Brain microvascular endothelial cell (primary cell): ENCODE measurements around the gene SNX8.

Experiments used
- DNase-seq: peaks from one replicate; pipeline ENCODE4 v3.0.0-alpha.2; 2020
- H3K27ac ChIP-seq: fragments of 250-450 bp; sonication (Bioruptor Pico); 2 replicates; pipeline ENCODE4 v1.5.1; 2020; ENCODE audit warnings: mild to moderate bottlenecking, moderate library complexity
- H3K27me3 ChIP-seq: fragments of 250-450 bp; sonication (Bioruptor Pico); replicated peaks from 2 replicates; pipeline ENCODE4 v1.5.1; 2020; ENCODE audit warnings: mild to moderate bottlenecking
- H3K36me3 ChIP-seq: fragments of 250-450 bp; sonication (Bioruptor Pico); replicated peaks from 2 replicates; pipeline ENCODE4 v1.5.1; 2020; ENCODE audit warnings: mild to moderate bottlenecking
- H3K4me3 ChIP-seq: 2 replicates; pipeline ENCODE4 v1.5.1; 2011; ENCODE audit warnings: low read depth, mild to moderate bottlenecking, control low read depth, low read length, moderate library complexity
- CTCF ChIP-seq: IDR thresholded peaks from 2 replicates; pipeline ENCODE4 v1.5.1; 2011; ENCODE audit warnings: low read depth, mild to moderate bottlenecking, moderate library complexity, low read length, control low read depth, inconsistent platforms; ENCODE audit errors: missing control alignments
- in situ Hi-C: cut with HindIII; loops from 2 replicates; pipeline ENCODE4 v1.10.0; 2017; ENCODE audit warnings: low sequenced_read_pairs, low pct_ligation_motif_present

The SNX8 gene

GRCh38 chr7:2204446-2204845, 109.8 kb downstream of the SNX8 start:
- no peak overlapping the region for H3K4me3 ChIP-seq
- H3K27ac ChIP-seq: no peak overlapping the region
- in situ Hi-C loops: no loop called here
- peaks cover 7% of the 10 kb centered on the region for H3K36me3 ChIP-seq
- DNase-seq: no peak
- no peak for TF ChIP-seq CTCF
- H3K27me3 ChIP-seq: no peaks in the 10 kb centered on the region

- H3K36me3 ChIP-seq: peaks cover 7% of the 10 kb centered on the region
- no peaks in the 10 kb centered on the region for H3K27me3 ChIP-seq
- no peak for TF ChIP-seq CTCF
- H3K4me3 ChIP-seq: no peak overlapping the region
- DNase-seq: no peak
- no peak overlapping the region for H3K27ac ChIP-seq
- in situ Hi-C loops: no loop called here
Measured at GRCh38 chr7:2203766-2204300, 110.4 kb downstream of the SNX8 start.

- TF ChIP-seq CTCF: peak; percentile 15
- Histone ChIP-seq H3K27ac (no peak overlapping the region), H3K27me3 (no peaks in the 10 kb centered on the region), H3K4me3 (no peak overlapping the region), H3K36me3 (peaks cover 7% of the 10 kb centered on the region)
- no peak for DNase-seq
- in situ Hi-C loops: no loop called here
Measured at GRCh38 chr7:2202901-2203765, 111.1 kb downstream of the SNX8 start.

GRCh38 chr7:2202361-2202761, 111.9 kb downstream of the SNX8 start:
- Histone ChIP-seq H3K4me3 (no peak overlapping the region), H3K27ac (no peak overlapping the region), H3K36me3 (peaks cover 4% of the 10 kb centered on the region), H3K27me3 (no peaks in the 10 kb centered on the region)
- in situ Hi-C loops: no loop called here
- no peak for TF ChIP-seq CTCF
- no peak for DNase-seq
